Skin epidermis (tissue), 12 donors: ENCODE data around the gene CYP3A4.
"Not testable (repeated sequence)": the region's sequence is repeated elsewhere in the genome, so short reads cannot be mapped to it uniquely, and the experiment has no call there.

Experiments
- H3K27ac ChIP-seq, 21 experiments: fragments of 200-600 bp; sonication (generic) in 11 of 21; one replicate each; pipeline ENCODE4 v1.5.0; 2020; ENCODE audit warnings: mild to moderate bottlenecking in 3 of 21, inconsistent platforms in 2 of 21, moderate library complexity in 2 of 21
- H3K4me3 ChIP-seq, 7 experiments: fragments of 200-600 bp; sonication (generic) in 2 of 7; one replicate each; pipeline ENCODE4 v1.5.0; 2020; ENCODE audit warnings: inconsistent platforms in 2 of 7, mild to moderate bottlenecking in 2 of 7, moderate library complexity in 1 of 7

The CYP3A4 gene

DNA sequence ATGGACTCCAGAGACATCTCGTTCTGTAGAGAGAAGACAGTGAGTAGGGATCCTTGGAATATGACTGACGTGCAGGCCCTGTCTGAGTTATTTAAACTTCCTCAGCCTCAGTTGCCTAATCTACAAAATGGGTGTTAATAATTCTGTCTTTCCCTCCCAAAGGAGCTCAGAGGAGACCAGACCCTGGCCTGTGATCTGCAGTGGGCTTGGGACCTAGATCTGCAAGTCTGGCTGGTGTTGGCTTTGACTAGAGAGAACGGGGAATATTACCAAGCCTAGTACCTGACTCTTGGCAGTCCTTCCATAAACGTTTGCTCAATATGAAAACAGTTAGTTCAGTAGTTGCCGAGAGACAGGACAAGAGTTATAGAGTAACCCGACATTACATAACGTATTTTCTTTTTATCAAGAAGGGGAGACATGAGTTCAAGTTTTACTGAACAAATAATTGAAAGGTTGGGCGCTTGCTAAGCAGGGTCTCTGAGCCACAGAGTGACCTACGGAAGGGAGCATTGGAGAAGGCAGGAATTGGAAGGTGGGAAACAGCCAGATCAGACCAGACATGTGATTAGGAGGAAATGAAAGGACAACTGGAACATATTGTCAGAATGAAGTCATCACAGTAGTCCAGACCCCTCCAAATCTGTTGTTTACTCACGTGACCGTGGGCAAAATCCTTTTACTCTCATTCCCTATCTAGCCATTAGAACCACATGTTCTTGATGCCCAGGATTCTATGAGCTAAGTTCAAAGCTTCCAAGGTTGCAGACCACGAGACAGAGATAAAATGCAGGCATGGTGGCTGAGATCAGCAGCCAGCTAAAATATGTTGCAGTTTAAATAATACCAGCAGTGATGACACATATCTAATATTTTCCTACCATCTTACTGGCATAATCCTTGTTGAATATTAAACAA, 10.9 kb upstream of the CYP3A4 start:
- Histone ChIP-seq H3K27ac (no peak overlapping the region), H3K4me3 (no peak overlapping the region)

DNA sequence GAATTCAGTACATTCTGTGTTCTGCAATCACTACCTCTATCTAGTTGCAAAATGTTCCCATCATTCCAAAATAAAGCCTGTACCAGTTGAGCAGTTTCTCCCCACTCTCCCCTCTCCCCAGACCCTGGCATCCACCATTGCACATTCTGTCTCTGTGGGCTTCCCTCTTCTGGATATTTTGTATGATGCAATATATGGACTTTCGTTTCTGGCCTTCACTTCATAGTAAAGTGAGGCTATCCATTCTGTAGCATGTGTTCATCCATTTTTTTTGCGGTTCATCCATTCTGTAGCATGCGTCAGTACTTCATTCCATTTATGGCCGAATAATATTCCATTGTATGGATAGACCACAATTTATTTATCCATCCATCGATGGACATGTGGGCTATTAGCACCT, 9.5 kb upstream of the CYP3A4 start:
- no peak overlapping the region for H3K27ac ChIP-seq
- H3K4me3 ChIP-seq = no peak overlapping the region

DNA sequence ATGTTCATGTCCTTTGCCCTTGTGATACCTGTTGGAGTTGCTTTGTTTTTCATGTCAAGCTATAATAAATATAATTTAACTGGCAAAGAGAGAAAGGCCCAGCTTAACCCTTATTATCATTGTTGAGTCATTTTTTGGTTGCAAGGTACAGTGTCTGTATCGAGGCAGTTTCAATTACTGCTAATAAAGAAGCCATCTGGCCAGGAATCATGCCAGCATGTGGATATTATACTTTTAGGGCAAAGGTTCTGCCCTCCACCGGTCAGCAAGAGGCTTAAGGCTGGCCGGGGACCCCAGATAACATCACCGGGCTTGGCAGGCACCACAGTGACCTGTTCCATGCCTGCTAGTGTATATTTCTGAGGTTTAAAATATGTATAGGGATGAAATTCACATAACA, 9.0 kb upstream of the CYP3A4 start:
- H3K4me3 ChIP-seq = no peak overlapping the region
- H3K27ac ChIP-seq = no peak overlapping the region

DNA sequence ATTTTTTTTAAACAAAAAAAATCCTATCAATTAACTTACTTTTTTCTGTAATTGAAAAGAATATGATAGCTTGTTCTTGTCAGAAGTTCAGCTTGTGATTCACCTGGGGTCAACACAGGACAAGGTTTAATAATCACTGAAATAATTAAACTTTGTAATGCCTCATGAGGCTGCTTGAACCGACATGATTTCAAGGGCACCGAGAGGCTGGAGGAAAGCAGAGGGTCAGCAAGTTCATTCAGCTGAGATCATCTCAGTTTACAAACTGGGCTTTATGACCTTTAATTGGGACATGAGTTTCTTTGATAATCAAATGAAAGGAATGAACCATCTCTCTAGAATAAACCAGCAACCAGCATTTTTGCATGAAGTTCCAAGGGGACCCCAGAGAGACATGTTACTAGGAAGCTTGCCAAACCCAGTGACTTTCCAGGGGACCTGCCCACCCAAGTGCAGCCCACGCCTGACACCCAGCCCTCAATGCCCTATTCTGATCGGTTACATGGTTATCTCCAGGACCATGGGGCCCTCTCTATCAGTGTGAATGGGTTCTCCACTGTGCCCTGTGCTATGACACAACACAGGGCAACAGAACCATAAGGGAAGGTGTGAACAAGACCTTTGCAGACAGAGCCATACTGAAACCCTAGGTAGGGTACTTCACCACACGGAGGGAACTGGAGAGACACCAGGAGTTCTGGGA, 7.8 kb upstream of the CYP3A4 start:
- H3K27ac ChIP-seq = no peak overlapping the region
- H3K4me3 ChIP-seq = no peak overlapping the region

DNA sequence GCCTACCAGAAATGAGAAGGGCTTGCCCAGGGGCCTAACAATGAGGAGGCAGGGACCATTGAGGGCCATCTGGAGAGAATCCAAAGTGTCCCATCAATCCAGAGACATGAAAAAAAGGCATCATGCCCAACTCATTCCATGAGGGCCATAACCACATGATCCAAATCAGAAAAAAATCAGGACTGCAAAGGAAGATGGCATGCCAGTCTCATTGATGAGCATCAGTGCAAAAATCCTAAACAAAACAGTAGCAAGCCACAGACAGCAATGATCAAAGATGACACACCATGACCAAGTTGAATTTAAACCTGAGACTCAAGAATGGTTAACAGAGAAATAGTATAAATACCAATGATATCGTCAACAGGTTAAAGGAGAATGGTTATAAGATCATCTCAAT, 7.0 kb upstream of the CYP3A4 start:
- no peak overlapping the region for H3K4me3 ChIP-seq
- H3K27ac ChIP-seq = no peak overlapping the region

DNA sequence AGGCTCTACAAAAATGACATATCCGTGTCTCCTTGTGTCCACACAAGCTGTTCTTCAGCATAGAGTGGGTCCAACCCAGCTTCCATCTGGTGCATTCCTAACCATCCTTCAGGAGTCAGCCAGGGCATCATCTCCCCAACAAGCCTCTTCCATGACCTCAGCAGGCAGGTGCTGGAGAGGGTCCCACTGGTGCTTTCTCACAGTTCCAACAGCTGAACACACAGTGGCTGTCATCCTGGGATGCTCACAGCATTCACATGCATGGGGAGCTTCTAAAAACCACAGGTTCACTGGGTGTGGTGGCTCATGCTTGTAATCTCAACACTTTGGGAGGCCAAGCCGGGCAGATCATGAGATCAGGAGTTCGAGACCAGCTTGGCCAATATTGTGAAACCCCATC, 6.4 kb upstream of the CYP3A4 start:
- no peak overlapping the region for H3K27ac ChIP-seq
- no peak overlapping the region for H3K4me3 ChIP-seq

DNA sequence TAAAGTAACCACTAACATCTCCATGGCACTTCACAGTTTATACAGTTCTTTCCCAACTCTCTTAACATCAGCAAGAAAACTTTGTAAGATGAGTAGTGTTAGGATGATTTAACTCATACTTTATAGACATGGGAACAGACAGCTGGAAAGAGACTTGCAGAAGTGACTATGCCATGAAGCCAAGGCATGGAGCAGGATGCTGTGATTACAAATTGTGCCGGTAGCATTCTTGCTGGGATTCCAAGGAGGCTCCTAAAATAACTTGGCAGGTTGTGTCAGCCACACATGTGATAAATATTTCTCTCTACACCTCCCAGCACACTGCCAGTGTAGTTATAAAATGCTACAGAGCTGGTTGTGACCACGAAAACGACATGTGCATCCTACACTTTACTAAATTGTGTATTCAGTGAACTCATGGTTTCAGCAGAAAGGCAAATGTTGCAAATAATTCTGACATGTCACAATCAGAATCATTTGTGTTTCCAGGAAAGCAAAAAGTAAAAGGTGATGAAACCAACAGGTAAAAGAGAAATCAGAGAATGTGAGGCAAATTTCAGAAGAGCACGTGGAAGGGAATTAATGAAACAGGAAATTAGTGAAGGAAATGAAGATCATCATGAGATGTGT, 5.6 kb upstream of the CYP3A4 start:
- Histone ChIP-seq H3K4me3 (no peak overlapping the region), H3K27ac (no peak overlapping the region)

DNA sequence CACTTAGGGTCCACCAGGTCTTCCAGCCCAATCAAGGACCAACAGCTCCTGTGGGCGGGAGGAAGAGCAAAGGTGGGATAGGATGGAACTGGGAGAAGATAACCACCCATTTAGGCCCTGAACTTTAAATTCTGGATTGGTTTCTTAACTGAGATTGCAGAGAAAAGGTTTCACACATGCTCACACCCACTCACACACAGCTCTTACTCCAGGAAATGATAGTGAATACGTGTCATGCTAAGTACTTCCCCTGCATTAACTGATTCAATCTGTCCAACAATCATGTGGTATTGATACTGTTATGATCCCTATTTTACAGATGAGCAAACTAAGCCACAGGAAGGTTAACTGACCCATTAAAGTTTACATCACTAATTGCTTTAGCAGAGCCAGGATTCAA, 4.6 kb upstream of the CYP3A4 start:
- no peak overlapping the region for H3K4me3 ChIP-seq
- no peak overlapping the region for H3K27ac ChIP-seq

DNA sequence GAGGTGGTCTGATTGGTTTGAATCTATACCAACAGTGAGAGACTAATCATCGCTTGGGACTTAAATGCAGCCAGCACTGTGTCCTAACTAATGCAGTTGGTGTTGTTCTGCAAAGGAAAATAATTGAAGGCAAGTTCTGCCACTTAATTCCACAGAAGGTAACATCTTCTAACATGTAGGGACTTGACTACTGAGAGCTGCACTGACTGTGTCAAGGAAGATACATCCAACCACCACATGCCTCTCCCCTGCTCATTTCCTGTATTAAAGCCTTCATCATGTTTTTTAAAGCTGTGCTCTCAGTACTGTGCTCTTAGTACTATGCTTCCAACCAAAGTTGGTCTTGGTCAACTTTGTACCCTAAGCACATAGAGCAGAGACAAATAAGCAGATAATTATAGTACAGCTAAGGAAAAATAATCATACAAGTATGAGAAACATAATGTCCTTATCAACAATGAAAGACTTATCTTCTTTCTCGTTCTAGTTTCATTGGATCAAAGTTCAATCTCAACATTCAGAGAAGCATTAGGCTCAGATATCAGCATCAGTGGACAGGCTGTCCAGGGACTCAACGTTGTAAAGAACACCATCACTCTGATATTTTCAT, 2.8 kb upstream of the CYP3A4 start:
- H3K4me3 ChIP-seq = no peak overlapping the region
- peak overlapping the region in 2 of 21 experiments; percentile 19 to 50 for H3K27ac ChIP-seq

DNA sequence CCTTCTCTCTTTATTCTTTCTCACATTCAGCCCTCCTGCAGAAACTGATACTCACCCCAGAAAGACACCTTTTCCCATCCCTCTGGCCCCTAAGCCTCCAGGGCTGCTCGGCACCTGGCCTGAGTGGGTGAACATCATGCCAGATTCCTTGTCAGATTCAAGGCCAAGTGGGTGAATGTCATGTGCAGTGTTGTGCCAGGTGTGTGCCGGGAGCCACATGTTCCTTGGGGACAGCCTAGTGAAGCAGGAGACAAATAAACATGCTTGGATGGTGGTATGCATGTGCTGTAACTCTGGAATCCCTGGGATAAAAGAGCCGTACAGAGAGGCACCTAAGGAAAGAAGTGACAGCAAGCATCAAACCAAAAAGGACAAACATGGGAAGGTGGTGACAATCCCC, 1.7 kb upstream of the CYP3A4 start:
- not testable (repeated sequence) for H3K4me3 ChIP-seq
- H3K27ac ChIP-seq = peak overlapping the region in 2 of 21 experiments; percentile 37 to 50

DNA sequence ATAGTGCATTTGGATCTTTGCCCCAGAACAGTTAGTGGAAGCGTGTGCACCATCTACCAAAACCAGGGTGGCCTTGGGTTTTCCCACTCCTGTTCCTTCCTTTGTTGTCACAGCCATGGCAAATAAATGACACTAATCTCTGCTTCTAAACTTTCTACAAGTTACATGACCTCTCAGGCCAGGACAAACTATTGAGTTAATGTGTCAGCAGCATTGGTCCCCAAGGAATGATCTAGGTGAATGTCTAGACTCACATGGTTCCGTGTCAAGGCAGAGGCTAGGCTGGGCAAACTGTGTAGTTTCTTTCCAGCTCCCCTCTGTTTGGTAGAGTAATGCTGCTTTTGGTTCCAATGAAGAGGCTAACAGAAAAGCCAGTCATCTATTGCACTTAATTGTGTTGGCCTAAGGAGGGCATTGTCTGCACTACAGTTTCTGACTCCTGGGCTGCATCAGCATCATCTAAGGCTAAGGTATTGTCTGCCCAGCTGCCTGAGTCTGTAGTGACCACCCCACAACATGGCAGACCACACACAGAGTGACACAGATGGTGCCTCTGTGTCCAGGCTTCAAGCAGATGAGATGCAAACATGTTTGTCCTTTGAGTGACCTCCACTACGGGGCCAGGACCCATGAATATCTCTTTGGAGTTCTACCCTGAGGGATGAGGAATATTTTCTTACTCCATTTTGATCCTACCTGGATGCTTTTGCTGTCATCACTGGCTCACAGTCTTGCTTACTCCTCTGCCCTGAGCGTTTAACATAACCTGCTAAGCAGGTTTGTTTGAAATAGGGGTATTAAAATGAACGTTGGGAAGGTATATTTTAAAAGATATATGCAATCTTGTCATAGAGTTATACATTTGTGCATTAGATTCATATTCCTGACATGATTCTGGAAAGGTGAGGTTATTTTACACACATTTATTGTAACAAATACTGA, 1.7 kb downstream of the CYP3A4 start:
- H3K4me3 ChIP-seq = no peak overlapping the region
- H3K27ac ChIP-seq = no peak overlapping the region

DNA sequence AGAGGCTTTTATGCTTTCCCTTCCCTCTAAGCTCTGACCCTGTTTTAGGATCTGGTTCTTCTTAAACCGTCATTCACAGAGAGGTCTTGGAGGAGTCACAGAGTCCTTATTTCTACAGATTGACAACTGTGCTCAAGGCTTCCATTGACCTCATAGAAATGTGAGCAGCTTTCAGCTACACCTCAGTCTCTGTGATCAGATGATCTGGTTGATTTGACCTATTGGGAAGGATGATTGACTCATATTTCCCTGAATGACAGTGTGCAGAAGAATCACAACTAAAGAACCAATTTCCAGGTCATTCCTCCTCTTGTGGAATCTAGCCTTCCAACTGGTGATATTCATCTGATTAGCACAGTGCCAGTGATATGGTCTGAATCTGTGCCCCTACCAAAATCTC, 3.4 kb downstream of the CYP3A4 start:
- H3K4me3 ChIP-seq = no peak overlapping the region
- H3K27ac ChIP-seq = no peak overlapping the region

DNA sequence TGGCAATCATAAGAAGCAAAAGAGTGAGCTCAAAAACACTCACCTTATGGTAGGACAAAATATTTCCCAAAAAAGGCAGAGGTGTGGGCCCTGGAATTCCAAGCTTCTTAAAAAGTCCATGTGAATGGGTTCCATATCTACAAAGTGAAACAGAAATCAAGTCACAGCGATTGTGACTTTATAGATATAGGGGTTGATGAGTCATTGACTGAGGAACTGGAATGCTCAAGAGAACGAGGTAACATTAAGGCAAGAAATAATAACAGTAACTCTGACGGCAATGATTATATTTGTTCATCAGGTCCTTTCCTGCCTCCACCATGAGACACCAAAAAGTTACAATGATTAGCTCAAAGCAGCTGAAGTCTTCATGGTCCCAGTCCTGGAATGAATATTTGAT, 4.0 kb downstream of the CYP3A4 start:
- Histone ChIP-seq H3K4me3 (no peak overlapping the region), H3K27ac (no peak overlapping the region)

DNA sequence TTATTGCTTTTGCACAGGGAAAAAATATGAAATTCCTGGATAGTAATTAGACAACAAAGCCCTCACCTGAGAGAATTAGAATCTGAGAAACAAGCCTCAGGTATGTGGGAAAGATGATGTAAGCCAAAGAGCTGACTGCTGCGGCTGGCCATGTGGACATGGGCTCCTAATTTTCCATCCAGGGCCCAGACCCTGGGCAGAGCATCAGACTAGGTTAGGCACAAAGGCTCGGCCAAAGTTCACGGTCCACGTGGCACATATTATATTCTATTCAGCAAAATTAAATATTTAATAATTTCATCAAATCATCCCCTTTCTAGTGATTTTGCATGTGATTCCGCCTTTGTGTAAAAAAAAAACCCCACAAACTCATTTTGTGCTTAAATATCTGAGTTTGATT, 5.1 kb downstream of the CYP3A4 start:
- H3K27ac ChIP-seq = no peak overlapping the region

DNA sequence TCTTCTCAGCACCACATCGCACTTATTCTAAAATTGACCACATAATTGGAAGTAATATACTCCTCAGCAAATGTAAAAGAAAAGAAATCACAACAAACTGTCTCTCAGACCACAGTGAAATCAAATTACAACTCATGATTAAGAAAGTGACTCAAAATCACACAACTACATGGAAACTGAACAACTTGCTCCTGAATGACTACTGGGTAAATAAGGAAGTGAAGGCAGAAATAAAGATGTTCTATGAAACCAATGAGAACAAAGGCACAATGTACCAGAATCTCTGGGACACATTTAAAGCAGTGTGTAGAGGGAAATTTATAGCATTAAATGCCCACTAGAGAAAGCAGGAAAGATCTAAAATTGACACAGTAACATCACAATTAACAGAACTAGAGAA, 10.6 kb downstream of the CYP3A4 start:
- H3K27ac ChIP-seq, H3K4me3 ChIP-seq: not testable (repeated sequence)

More for the DNA sequence above, 5.1 kb downstream of the CYP3A4 start:
- no peak overlapping the region for H3K4me3 ChIP-seq

DNA sequence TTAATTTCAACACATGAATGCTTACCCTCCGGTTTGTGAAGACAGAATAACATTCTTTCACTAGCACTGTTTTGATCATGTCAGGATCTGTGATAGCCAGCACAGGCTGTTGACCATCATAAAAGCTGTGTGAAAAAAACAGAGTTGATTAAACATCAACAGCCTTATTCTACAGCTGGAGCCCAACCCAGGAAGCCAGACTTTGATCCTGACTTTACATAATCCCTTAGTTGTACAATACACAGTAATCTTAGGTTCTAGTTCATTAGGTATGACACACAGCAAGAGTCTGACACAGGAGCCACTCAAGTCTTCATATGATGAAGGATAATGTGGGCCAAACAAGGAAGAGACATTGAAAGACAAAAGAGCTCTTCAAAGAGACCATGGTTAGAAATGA, 11.4 kb downstream of the CYP3A4 start:
- Histone ChIP-seq H3K4me3 (no peak overlapping the region), H3K27ac (no peak overlapping the region)

DNA sequence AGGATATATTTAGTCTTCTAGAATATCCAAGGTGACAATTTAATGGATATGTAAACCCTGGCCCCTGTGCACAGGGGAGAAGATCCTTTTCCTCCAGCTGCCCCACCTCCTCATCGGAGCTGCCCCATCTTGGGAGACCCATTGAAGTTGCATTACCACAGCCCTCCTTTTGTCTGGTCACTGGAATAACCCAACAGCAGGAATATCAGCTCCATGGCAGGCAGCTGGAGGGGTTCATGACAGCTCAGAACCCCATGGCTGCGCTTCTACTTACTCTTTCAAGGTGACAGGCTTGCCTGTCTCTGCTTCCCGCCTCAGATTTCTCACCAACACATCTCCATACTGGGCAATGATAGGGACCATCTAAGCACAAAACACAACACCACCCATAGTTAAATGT, 14.5 kb downstream of the CYP3A4 start:
- H3K27ac ChIP-seq, H3K4me3 ChIP-seq: not testable (repeated sequence)

DNA sequence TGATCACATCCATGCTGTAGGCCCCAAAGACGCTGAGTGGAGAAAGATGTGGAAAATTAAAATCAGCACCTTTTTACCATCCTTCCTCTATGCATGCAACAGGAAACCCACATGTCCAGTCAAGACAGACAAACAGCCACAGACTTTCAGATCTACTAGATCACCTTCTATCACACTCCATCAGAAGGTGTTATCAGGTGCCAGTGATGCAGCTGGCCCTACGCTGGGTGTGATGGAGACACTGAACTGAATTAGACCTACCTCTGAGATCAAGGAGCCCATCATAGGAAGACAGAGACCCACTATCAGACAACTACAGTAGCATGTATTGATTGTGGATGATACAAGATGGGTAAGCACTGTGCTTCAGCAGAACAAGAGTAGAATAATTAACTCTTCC, 15.5 kb downstream of the CYP3A4 start:
- no peak overlapping the region for H3K4me3 ChIP-seq
- H3K27ac ChIP-seq = no peak overlapping the region

DNA sequence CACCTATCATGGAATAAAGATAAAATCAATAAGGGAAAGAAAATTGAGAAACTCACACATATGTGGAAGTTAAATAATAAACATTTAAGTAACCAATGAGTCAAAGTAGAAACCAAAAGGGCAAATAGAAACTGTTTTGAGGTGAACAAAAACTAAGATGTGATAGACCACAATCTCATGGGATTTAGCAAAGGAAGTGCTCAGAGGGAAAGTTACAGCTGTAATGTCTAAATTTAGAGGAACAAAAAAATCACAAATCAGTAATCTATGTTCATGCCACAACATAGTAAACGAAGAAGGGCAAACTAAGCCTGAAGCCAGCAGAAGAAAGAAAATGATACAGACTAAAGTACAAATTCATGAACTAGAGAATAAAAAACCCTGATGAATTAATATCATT, 16.3 kb downstream of the CYP3A4 start:
- Histone ChIP-seq H3K27ac (no peak overlapping the region), H3K4me3 (no peak overlapping the region)
